ENCODE results near the gene IFITM10.

The IFITM10 gene

GRCh38 chr11:1763336-1763795 lies 13.0 kb upstream of the IFITM10 start:
- TF ChIP-seq CTCF (IDR thresholded peaks at IDR 0.05) = no peak

- TF ChIP-seq CTCF (IDR thresholded peaks at IDR 0.05) = no peak
Measured at GRCh38 chr11:1762537-1763302, 12.3 kb upstream of the IFITM10 start.

GRCh38 chr11:1761857-1762536 lies 11.6 kb upstream of the IFITM10 start:
- no peak for TF ChIP-seq CTCF (IDR thresholded peaks at IDR 0.05)

- no peak for TF ChIP-seq CTCF (IDR thresholded peaks at IDR 0.05)
Measured at GRCh38 chr11:1761110-1761856, 10.9 kb upstream of the IFITM10 start.

GRCh38 chr11:1760351-1761109 lies 10.1 kb upstream of the IFITM10 start:
- TF ChIP-seq CTCF (IDR thresholded peaks at IDR 0.05) = no peak

- no peak for TF ChIP-seq CTCF (IDR thresholded peaks at IDR 0.05)
Measured at GRCh38 chr11:1759851-1760220, 9.4 kb upstream of the IFITM10 start.
